HG03342 (cell line): ENCODE measurements around the gene ETS2.
"Not testable (repeated sequence)": the region's sequence is repeated elsewhere in the genome, so short reads cannot be mapped to it uniquely, and the experiment has no call there.

Experiments used
- ATAC-seq: cut with Tn5 transposase; IDR thresholded peaks from one replicate; pipeline ENCODE4 v1.9.1; 2021; ENCODE audit warnings: mild to moderate bottlenecking, moderate library complexity; ENCODE audit not compliant: unreplicated experiment

The ETS2 gene

DNA sequence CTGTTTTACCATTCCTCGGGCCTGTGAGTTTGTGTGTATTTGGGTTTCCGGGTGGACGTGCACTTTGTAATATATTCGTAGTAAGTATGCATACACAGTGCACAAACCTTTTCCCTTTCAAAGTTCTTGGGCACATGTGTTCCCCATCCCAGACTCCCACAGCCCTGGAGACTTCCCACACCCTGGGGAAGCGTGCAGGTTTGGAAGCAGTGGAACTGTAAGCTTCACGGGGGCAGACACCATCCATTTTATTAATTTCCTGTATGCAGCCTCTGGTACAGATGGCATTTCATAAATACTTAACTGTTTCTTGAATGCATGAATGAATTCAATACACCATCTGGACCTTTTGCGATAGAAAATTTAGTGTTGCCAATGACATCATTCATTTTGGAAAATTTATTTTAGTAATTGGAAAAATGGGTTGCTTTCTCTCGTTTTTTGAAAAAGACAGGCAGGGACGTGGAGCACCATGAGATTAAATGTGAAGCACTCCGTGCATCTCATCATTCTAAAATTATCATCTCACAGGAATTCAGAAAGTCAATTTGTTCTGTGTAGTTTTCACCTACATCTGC is 10.8 kb downstream of the ETS2 start:
- ATAC-seq, result no peak

GRCh38 chr21:38817371-38818324 is 11.9 kb downstream of the ETS2 start:
- ATAC-seq, result no peak

DNA sequence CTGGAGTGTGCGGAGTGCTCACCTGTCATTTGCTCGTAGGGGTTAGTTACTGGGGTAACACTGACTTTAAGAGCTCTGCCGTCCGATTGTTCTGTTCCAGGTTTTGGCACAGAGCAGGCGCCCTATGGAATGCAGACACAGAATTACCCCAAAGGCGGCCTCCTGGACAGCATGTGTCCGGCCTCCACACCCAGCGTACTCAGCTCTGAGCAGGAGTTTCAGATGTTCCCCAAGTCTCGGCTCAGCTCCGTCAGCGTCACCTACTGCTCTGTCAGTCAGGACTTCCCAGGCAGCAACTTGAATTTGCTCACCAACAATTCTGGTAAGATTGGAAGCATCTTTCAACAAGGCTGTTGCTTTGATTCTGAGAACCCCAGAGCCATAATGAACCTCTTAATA is 12.6 kb downstream of the ETS2 start:
- ATAC-seq, result no peak

DNA sequence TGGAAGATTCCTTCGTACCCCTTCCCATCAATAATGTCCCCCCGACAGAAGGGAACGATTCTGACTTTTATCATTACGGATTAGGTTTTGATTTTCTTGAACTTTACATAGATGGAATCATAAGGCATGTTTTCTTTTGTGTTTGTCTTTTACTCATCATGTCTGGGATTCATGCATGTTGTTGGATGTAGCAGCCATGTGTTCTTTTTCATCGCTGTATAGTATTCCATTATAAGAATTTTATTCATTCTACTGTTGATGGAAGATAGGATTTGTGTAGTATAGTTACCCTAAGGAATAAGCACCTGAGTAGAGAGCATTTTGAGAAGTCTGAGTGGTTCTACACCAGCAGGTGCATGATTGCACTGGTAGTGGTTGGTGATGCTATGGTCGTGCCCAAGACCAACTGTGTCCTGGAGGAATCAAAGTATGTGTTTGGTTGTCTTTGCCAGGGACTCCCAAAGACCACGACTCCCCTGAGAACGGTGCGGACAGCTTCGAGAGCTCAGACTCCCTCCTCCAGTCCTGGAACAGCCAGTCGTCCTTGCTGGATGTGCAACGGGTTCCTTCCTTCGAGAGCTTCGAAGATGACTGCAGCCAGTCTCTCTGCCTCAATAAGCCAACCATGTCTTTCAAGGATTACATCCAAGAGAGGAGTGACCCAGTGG is 13.5 kb downstream of the ETS2 start:
- ATAC-seq, result no peak

GRCh38 chr21:38819719-38820159 is 14.0 kb downstream of the ETS2 start:
- no peak for ATAC-seq

GRCh38 chr21:38820471-38821239 is 14.9 kb downstream of the ETS2 start:
- ATAC-seq, result no peak

- no peak for ATAC-seq
These were observed 15.5 kb downstream of the ETS2 start for GRCh38 chr21:38821248-38821647.

- ATAC-seq, result no peak
These were observed 16.4 kb downstream of the ETS2 start for GRCh38 chr21:38821959-38822682.

DNA sequence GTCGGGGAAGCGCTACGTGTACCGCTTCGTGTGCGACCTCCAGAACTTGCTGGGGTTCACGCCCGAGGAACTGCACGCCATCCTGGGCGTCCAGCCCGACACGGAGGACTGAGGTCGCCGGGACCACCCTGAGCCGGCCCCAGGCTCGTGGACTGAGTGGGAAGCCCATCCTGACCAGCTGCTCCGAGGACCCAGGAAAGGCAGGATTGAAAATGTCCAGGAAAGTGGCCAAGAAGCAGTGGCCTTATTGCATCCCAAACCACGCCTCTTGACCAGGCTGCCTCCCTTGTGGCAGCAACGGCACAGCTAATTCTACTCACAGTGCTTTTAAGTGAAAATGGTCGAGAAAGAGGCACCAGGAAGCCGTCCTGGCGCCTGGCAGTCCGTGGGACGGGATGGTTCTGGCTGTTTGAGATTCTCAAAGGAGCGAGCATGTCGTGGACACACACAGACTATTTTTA is 17.1 kb downstream of the ETS2 start:
- ATAC-seq, result no peak

DNA sequence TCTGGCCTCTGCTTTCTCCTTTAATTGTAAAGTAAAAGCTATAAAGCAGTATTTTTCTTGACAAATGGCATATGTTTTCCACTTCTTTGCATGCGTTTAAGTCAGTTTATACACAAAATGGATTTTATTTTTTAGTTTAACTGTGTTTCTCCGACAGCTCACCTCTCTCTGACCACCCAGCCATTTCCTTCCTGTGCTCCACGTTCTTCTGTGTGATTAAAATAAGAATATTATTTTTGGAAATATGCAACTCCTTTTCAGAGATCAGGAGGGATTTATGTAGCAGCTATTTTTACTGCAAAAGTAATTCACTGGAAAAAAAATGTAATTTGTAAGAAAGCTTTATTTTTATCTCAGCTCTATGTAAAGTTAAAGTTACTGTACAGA is 18.0 kb downstream of the ETS2 start:
- ATAC-seq, result no peak

GRCh38 chr21:38824124-38824822 is 18.5 kb downstream of the ETS2 start:
- ATAC-seq, result no peak

DNA sequence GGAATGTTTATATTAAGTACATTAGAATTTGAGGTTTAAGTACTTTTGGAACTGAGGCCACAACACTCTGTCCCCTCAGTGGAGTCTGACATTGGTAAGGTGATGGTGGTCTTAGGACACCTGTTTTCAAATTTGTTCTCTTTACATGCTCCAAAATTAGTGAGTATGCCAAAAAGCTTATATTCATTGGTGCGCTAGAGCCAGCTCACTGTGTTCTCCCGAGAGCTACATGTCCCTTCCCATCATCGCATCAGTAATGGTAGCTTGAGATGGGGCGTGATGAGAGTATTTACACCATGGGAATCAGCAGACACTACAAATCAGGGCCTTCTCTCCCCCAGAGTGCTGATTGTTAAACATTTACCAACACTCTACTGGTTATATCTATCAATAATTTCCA is 19.5 kb downstream of the ETS2 start:
- no peak for ATAC-seq

- no peak for ATAC-seq
These were observed 20.2 kb downstream of the ETS2 start for GRCh38 chr21:38825921-38826320.

GRCh38 chr21:38828111-38828510 is 22.4 kb downstream of the ETS2 start:
- ATAC-seq, result not testable (repeated sequence)

DNA sequence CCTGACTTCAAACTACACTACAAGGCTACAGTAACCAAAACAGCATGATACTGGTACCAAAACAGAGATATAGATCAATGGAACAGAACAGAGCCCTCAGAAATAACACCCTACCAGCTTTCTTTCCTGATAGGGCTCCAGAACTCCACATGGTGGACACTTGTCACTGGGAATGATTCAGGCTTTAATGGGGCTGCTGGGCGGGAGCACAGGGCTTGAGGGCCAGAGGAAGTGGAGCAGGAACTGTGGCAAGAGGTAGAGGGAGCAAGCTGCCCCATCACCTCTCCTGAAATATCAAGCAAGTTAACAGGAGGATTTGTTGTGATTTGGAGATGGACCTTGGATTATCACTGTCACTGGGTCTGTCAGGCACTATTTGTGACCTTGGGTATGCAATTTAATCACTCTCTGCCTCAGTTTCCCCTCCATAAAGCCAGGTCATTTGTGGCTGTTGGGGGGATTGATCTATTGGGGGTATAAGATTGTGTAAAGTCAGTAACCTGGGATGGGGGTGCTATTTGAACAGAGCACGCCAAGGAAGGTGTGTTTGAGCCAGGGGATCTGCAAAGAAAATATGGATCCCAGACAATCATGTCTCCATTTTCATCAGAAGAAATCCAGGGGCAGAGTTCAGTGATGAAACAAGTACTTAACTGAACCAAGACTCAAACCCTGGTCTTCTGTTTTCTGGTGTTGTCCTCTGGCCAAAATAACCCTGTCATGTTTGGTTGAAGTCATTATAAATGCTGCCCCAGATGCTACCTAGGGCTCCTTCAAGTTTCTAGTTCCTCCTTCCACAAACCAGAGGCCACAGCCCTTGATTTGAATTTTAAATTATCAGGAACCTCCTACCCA is 25.2 kb downstream of the ETS2 start:
- ATAC-seq, result peak; percentile 86

GRCh38 chr21:38831526-38832467 is 26.1 kb downstream of the ETS2 start:
- peak; percentile 92 for ATAC-seq

- ATAC-seq, result no peak
These were observed 26.9 kb downstream of the ETS2 start for GRCh38 chr21:38832664-38833063.

GRCh38 chr21:38833117-38833516 is 27.4 kb downstream of the ETS2 start:
- ATAC-seq, result no peak
